Heart right ventricle (tissue), 16 donors: ENCODE results near the gene MRC1. TPM values are rescaled to one million over a fixed set of nuclear protein-coding genes. Genes with fewer than 3 reads are reported as not detected.

Experiments
- ATAC-seq, 8 donors: fragments of 200-7000 bp; cut with Tn5 transposase; one replicate each; pipeline ENCODE4 v1.9.1; 2020; ENCODE audit warnings: mild to moderate bottlenecking in 8 of 8, moderate library complexity in 8 of 8, moderate number of reproducible peaks in 1 of 8
- DNase-seq, 2 donors: peaks; one replicate each; pipeline ENCODE4 v3.0.0-alpha.2; 2020
- H3K27ac ChIP-seq, 10 donors: fragments of 200-600 bp; sonication (generic) in 2 of 10; one replicate each; pipeline versions ENCODE4 v1.5.0 to v1.8.0; 2020 to 2022; ENCODE audit warnings: mild to moderate bottlenecking in 3 of 10
- H3K27me3 ChIP-seq, 7 donors: fragments of 200-600 bp; one replicate each; pipeline ENCODE4 v1.8.0; 2021 to 2022; ENCODE audit warnings: mild to moderate bottlenecking in 2 of 7
- H3K36me3 ChIP-seq, 9 donors: fragments of 200-600 bp; sonication (generic) in 1 of 9; one replicate each; pipeline versions ENCODE4 v1.5.0 to v1.8.0; 2020 to 2022; ENCODE audit warnings: mild to moderate bottlenecking in 2 of 9
- H3K4me1 ChIP-seq, 9 donors: fragments of 200-600 bp; sonication (generic) in 1 of 9; one replicate each; pipeline versions ENCODE4 v1.5.0 to v1.8.0; 2020 to 2022; ENCODE audit warnings: mild to moderate bottlenecking in 4 of 9
- H3K4me3 ChIP-seq, 10 donors: fragments of 200-600 bp; sonication (generic) in 2 of 10; one replicate each; pipeline versions ENCODE4 v1.5.0 to v1.8.0; 2020 to 2022; ENCODE audit warnings: mild to moderate bottlenecking in 7 of 10, moderate library complexity in 2 of 10
- H3K9me3 ChIP-seq, 11 donors: fragments of 200-600 bp in 10 of 11; sonication (generic) in 2 of 11; one replicate each; pipeline versions ENCODE4 v1.5.0 to v1.8.0; 2013 to 2022; ENCODE audit warnings: mild to moderate bottlenecking in 2 of 11, control low read depth in 1 of 11, moderate library complexity in 1 of 11
- CTCF ChIP-seq, 9 donors: fragments of 200-600 bp; sonication (generic) in 2 of 9; IDR thresholded peaks; one replicate each; pipeline versions ENCODE4 v1.5.0 to v1.8.0; 2021 to 2022; ENCODE audit warnings: antibody characterized with exemption in 9 of 9, mild to moderate bottlenecking in 5 of 9, moderate library complexity in 1 of 9
- WGBS, 2 donors: extraction: QIAGEN DNeasy Blood & Tissue Kit; methylation state at CpG; one replicate each; pipeline ENCODE4 v1.1.7; 2013; ENCODE audit warnings: inconsistent platforms in 1 of 2; 5-methylcytosine and 5-hydroxymethylcytosine counted together
- intact Hi-C, 10 donors: fragments of 100-400 bp; cut with DNase I; formaldehyde crosslinking; loops; one replicate each; pipeline versions ENCODE4 v1.11.1 to v1.14.2; 2022
- polyA plus RNA-seq, 2 donors: library from polyadenylated mRNA; stranded (reverse); fragments of 200-250 nt; gene quantifications; one replicate each; pipeline ENCODE4 v1.2.3, GENCODE V29; 2013
- total RNA-seq, 10 donors: library from RNA; stranded (reverse); fragmentation: NEBNext Ultra II Directional in 3 of 10; extraction: Animal tissue kit (Norgen Biotek cat#: 25700) in 3 of 10; gene quantifications; one replicate each; pipeline versions ENCODE4 v1.2.1 to v1.2.4, GENCODE V29; 2021 to 2023
- donor health status: Arrhythmogenic right ventricular cardiomyopathy.
- donor health status: ischemic (EF 13 %, LVEDD 7.1; RV severe dilation, severe dysfunction).
- donor health status: healthy with polysubstance abuse.
- donor health status: DM: no; HTN: yes; CAD: no.
- donor health status: DM: no; HTN: no; CAD: no.
- donor health status: ischemic (EF 25% LVEDD 6.9; RV normal size, moderate dysfunction).
- donor health status: ischemic (EF 25% LVEDD 5.7; RV mildly dilated, moderate dysfunction).
- donor health status: healthy.
- donor health status: DM: yes; HTN: yes; CAD: no.
- donor health status: Ischemic cardiomyopathy.
- donor health status: ischemic (EF 35%, LVEDD 5.7; RV mildly dilated, moderate dysfunction).
- donor health status: nonischemic (EF 11% LVEDD 7.7; RV severe dilation, severe dysfunction).
- donor health status: DM: yes; HTN: yes; CAD: no.
- donor health status: PGD.
- donor health status: ischemic (EF 29% LVEDD 5.4; RV normal size, mild dysfunction).
- donor health status: nonischemic (EF 23%, LVEDD 6.1; RV moderate dilation, normal function).

The MRC1 gene
- total and polyA plus RNA-seq, 12 donors = 4.1 to 84.0 (median 7.0) TPM

GRCh38 chr10:17848646-17849045, 39.5 kb downstream of the MRC1 start:
- Histone ChIP-seq H3K27ac (no peak overlapping the region), H3K36me3 (peaks cover 0 to 34% (median 0%) of the 10 kb centered on the region in 9 donors), H3K4me3 (no peak overlapping the region), H3K27me3 (no peaks in the 10 kb centered on the region), H3K9me3 (no peaks in the 10 kb centered on the region), H3K4me1 (peaks cover 0 to 29% (median 0%) of the 10 kb centered on the region in 9 donors)
- ATAC-seq (no peak), DNase-seq (no peak)
- intact Hi-C loops = loop anchor here in 9 of 10 donors (5.0 to 10.0 kb wide), 3 partner anchors 256 to 389 kb away; no protein-coding TSS in a partner anchor
- WGBS, 2 donors = 89 to 91% methylated on average over 5 of the region's 5 CpGs
- no peak for TF ChIP-seq CTCF (IDR thresholded peaks at IDR 0.05)

- Histone ChIP-seq H3K27me3 (no peaks in the 10 kb centered on the region), H3K4me3 (no peak overlapping the region), H3K36me3 (peaks cover 0 to 32% (median 0%) of the 10 kb centered on the region in 9 donors), H3K4me1 (peaks cover 0 to 29% (median 0%) of the 10 kb centered on the region in 9 donors), H3K27ac (peak overlapping the region in 1 of 10 donors; percentile 9), H3K9me3 (no peaks in the 10 kb centered on the region)
- WGBS, 2 donors = 68% methylated on average over 3 of the region's 3 CpGs
- ATAC-seq (peak in 1 of 8 donors; percentile 16), DNase-seq (no peak)
- TF ChIP-seq CTCF (IDR thresholded peaks at IDR 0.05) = no peak
- intact Hi-C loops = no loop called here
These were observed 41.4 kb downstream of the MRC1 start for GRCh38 chr10:17850501-17850900.

- 13 to 24% methylated on average over 4 of the region's 4 CpGs for WGBS, 2 donors
- intact Hi-C loops = no loop called here
- DNase-seq (peak; percentile 38 to 65), ATAC-seq (peak in 7 of 8 donors; percentile 21 to 70 (median 52))
- no peaks in the 10 kb centered on the region for H3K27me3 ChIP-seq
- peaks cover 0 to 30% (median 0%) of the 10 kb centered on the region in 9 donors for H3K36me3 ChIP-seq
- H3K4me3 ChIP-seq = no peak overlapping the region
- H3K9me3 ChIP-seq = no peaks in the 10 kb centered on the region
- H3K4me1 ChIP-seq = peaks cover 0 to 29% (median 0%) of the 10 kb centered on the region in 9 donors
- H3K27ac ChIP-seq = peak overlapping the region in 1 of 10 donors; percentile 9
- TF ChIP-seq CTCF (IDR thresholded peaks at IDR 0.05) = no peak
These were observed 42.5 kb downstream of the MRC1 start for GRCh38 chr10:17851611-17852010.

GRCh38 chr10:17854044-17854652, 45.0 kb downstream of the MRC1 start:
- TF ChIP-seq CTCF (IDR thresholded peaks at IDR 0.05) = no peak

More at GRCh38 chr10:17854044-17854652, 45.0 kb downstream of the MRC1 start:
- H3K36me3 ChIP-seq = peaks cover 0 to 26% (median 0%) of the 10 kb centered on the region in 9 donors
- H3K4me1 ChIP-seq = peaks cover 0 to 23% (median 0%) of the 10 kb centered on the region in 9 donors
- no peak overlapping the region for H3K4me3 ChIP-seq
- no peaks in the 10 kb centered on the region for H3K27me3 ChIP-seq
- DNase-seq (no peak), ATAC-seq (no peak)
- WGBS, 2 donors = 88 to 96% methylated on average over 7 of the region's 7 CpGs
- peak overlapping the region in 1 of 10 donors; percentile 19 for H3K27ac ChIP-seq
- intact Hi-C loops = no loop called here
- no peaks in the 10 kb centered on the region for H3K9me3 ChIP-seq
